Naive thymus-derived CD4-positive, alpha-beta T cell (primary cell): ENCODE measurements around the gene PLEKHB2. TPM values are rescaled to one million over a fixed set of nuclear protein-coding genes. Genes with fewer than 3 reads are reported as not detected.
"Not testable (repeated sequence)": the region's sequence is repeated elsewhere in the genome, so short reads cannot be mapped to it uniquely, and the experiment has no call there.

Source experiments
- ATAC-seq: fragments of 150-1000 bp; cut with Tn5 transposase; 2 replicates; pipeline ENCODE4 v1.10.0; 2021; ENCODE audit warnings: mild to moderate bottlenecking, moderate library complexity
- CTCF ChIA-PET: fragments of 350-600 bp; sonication (Branson Sonifier 250); formaldehyde crosslinking; loops from one replicate; lab custom pipeline; 2021; ENCODE audit warnings: antibody characterized with exemption; lab: Charles Lee
- POLR2A ChIA-PET: fragments of 350-600 bp; sonication (Branson Sonifier 250); formaldehyde crosslinking; loops from one replicate; lab custom pipeline; 2021; ENCODE audit warnings: antibody characterized with exemption, inconsistent platforms; lab: Charles Lee
- DNase-seq, 9 donors: peaks; one replicate each; pipeline versions ENCODE4 v3.0.0 to v3.0.0-alpha.2; 2020 to 2022; ENCODE audit warnings: mixed read lengths in 1 of 9
- H3K27ac ChIP-seq: one replicate; pipeline ENCODE4 v1.7.0; 2013; ENCODE audit warnings: mild to moderate bottlenecking, low read depth, low read length, moderate library complexity
- H3K27me3 ChIP-seq, 2 donors: one replicate each; pipeline ENCODE4 v1.7.0; 2013; ENCODE audit warnings: low read length in 2 of 2, mild to moderate bottlenecking in 2 of 2, moderate library complexity in 2 of 2; ENCODE audit not compliant: control insufficient read depth in 2 of 2, insufficient read depth in 2 of 2
- H3K36me3 ChIP-seq, 3 experiments: 1 replicate in 2 of 3; 2 replicates in 1 of 3; pipeline ENCODE4 v1.7.0; 2013; ENCODE audit warnings: low read length in 3 of 3, mild to moderate bottlenecking in 3 of 3, moderate library complexity in 1 of 3; ENCODE audit not compliant: insufficient read depth in 3 of 3, control insufficient read depth in 2 of 3
- H3K4me1 ChIP-seq, 2 donors: one replicate each; pipeline ENCODE4 v1.7.0; 2013; ENCODE audit warnings: low read length in 2 of 2, mild to moderate bottlenecking in 2 of 2, moderate library complexity in 1 of 2; ENCODE audit not compliant: control insufficient read depth in 2 of 2, insufficient read depth in 2 of 2
- H3K4me3 ChIP-seq: 2 replicates; pipeline ENCODE4 v1.7.0; 2013; ENCODE audit warnings: mild to moderate bottlenecking, low read length
- H3K9me3 ChIP-seq, 3 experiments: 1 replicate in 2 of 3; 2 replicates in 1 of 3; pipeline ENCODE4 v1.7.0; 2013; ENCODE audit warnings: low read length in 3 of 3; ENCODE audit not compliant: control insufficient read depth in 2 of 3
- H3K27ac Mint-ChIP-seq, 9 donors: one replicate each; pipeline ENCODE4 v1.8.0; 2020 to 2022; ENCODE audit warnings: mixed read lengths in 9 of 9, mild to moderate bottlenecking in 8 of 9, moderate library complexity in 5 of 9, inconsistent platforms in 2 of 9
- H3K27me3 Mint-ChIP-seq, 5 donors: one replicate each; pipeline ENCODE4 v1.8.0; 2021 to 2022; ENCODE audit warnings: mixed read lengths in 5 of 5, mild to moderate bottlenecking in 1 of 5
- H3K36me3 Mint-ChIP-seq, 5 donors: one replicate each; pipeline ENCODE4 v1.8.0; 2020 to 2022; ENCODE audit warnings: mixed read lengths in 5 of 5, mild to moderate bottlenecking in 3 of 5, inconsistent platforms in 1 of 5
- H3K4me1 Mint-ChIP-seq, 7 donors: one replicate each; pipeline ENCODE4 v1.8.0; 2020 to 2022; ENCODE audit warnings: mixed read lengths in 7 of 7, mild to moderate bottlenecking in 3 of 7, inconsistent platforms in 1 of 7
- H3K4me3 Mint-ChIP-seq, 10 donors: one replicate each; pipeline ENCODE4 v1.8.0; 2020 to 2022; ENCODE audit warnings: mild to moderate bottlenecking in 10 of 10, mixed read lengths in 10 of 10, moderate library complexity in 6 of 10, inconsistent platforms in 2 of 10
- H3K9me3 Mint-ChIP-seq, 11 donors: one replicate each; pipeline ENCODE4 v1.8.0; 2020 to 2022; ENCODE audit warnings: mixed read lengths in 11 of 11, mild to moderate bottlenecking in 4 of 11, inconsistent platforms in 1 of 11, moderate library complexity in 1 of 11
- intact Hi-C, 2 donors: fragments of 100-400 bp; cut with micrococcal nuclease; formaldehyde crosslinking; loops; one replicate each; pipeline ENCODE4 v1.15.1; 2023
- polyA plus RNA-seq, 2 donors: library from polyadenylated mRNA; unstranded; fragments of 300-500 nt; fragmentation: Illumina TruSeq; gene quantifications; one replicate each; pipeline ENCODE4 v1.2.3, GENCODE V29; 2021
- total RNA-seq, 6 experiments: library from RNA in 5 of 6; stranded (reverse) in 5 of 6; gene quantifications; 1 replicate in 5 of 6; 2 replicates in 1 of 6; pipeline ENCODE4 v1.2.3 and lab custom pipeline; 2021 to 2026

The PLEKHB2 gene
- total and polyA plus RNA-seq, 7 experiments from 2014 or later = 43.1 to 92.3 (median 64.4) TPM

GRCh38 chr2:131146231-131146630 lies 41.1 kb downstream of the PLEKHB2 start:
- H3K27me3 Mint-ChIP-seq = no peaks in the 10 kb centered on the region
- intact Hi-C loops = no loop called here
- ChIA-PET CTCF (interaction anchor here (0.6 kb wide), 1 partner anchor 444 kb away, joined by 3 read pairs; no protein-coding TSS in a partner anchor), POLR2A (no interaction called here)
- Histone ChIP-seq H3K4me1 (no peaks in the 10 kb centered on the region), H3K4me3 (no peak overlapping the region), H3K36me3 (peaks cover 0 to 70% (median 19%) of the 10 kb centered on the region in 3 experiments), H3K27ac (no peak overlapping the region), H3K27me3 (no peaks in the 10 kb centered on the region), H3K9me3 (no peaks in the 10 kb centered on the region)
- ATAC-seq (peak; percentile 53), DNase-seq (no peak)
- H3K27ac Mint-ChIP-seq = peak overlapping the region in 1 of 9 donors; percentile 31
- no peaks in the 10 kb centered on the region for H3K9me3 Mint-ChIP-seq
- peaks cover 0 to 3% (median 0%) of the 10 kb centered on the region in 7 donors for H3K4me1 Mint-ChIP-seq
- H3K36me3 Mint-ChIP-seq = peaks cover 4 to 24% (median 5%) of the 10 kb centered on the region in 5 donors
- no peak overlapping the region for H3K4me3 Mint-ChIP-seq

- Histone ChIP-seq H3K9me3 (no peaks in the 10 kb centered on the region), H3K27ac (no peak overlapping the region), H3K27me3 (no peaks in the 10 kb centered on the region), H3K4me1 (no peaks in the 10 kb centered on the region), H3K36me3 (peaks cover 0 to 70% (median 19%) of the 10 kb centered on the region in 3 experiments), H3K4me3 (no peak overlapping the region)
- no peak for ATAC-seq
- peaks cover 4 to 24% (median 5%) of the 10 kb centered on the region in 5 donors for H3K36me3 Mint-ChIP-seq
- DNase-seq = no peak
- H3K4me3 Mint-ChIP-seq = no peak overlapping the region
- ChIA-PET POLR2A (no interaction called here), CTCF (interaction anchor here (0.6 kb wide), 1 partner anchor 443 kb away, joined by 3 read pairs; no protein-coding TSS in a partner anchor)
- no peak overlapping the region for H3K27ac Mint-ChIP-seq
- H3K27me3 Mint-ChIP-seq = no peaks in the 10 kb centered on the region
- intact Hi-C loops = no loop called here
- no peaks in the 10 kb centered on the region for H3K9me3 Mint-ChIP-seq
- H3K4me1 Mint-ChIP-seq = peaks cover 0 to 3% (median 0%) of the 10 kb centered on the region in 7 donors
These were observed 41.6 kb downstream of the PLEKHB2 start for GRCh38 chr2:131146749-131147148.

GRCh38 chr2:131148426-131148825 lies 43.3 kb downstream of the PLEKHB2 start:
- DNase-seq (no peak), ATAC-seq (no peak)
- no peaks in the 10 kb centered on the region for H3K4me1 Mint-ChIP-seq
- H3K27me3 ChIP-seq = no peaks in the 10 kb centered on the region
- H3K27ac Mint-ChIP-seq = peak overlapping the region in 1 of 9 donors; percentile 35
- peaks cover 0 to 20% (median 4%) of the 10 kb centered on the region in 5 donors for H3K36me3 Mint-ChIP-seq
- H3K4me3 ChIP-seq = no peak overlapping the region
- intact Hi-C loops = no loop called here
- H3K27me3 Mint-ChIP-seq = no peaks in the 10 kb centered on the region
- H3K4me3 Mint-ChIP-seq = no peak overlapping the region
- H3K9me3 Mint-ChIP-seq = no peaks in the 10 kb centered on the region
- H3K36me3 ChIP-seq = peaks cover 0 to 61% (median 11%) of the 10 kb centered on the region in 3 experiments
- POLR2A ChIA-PET = interaction anchor here (1.1 kb wide), 1 partner anchor 10 kb away, joined by 3 read pairs; no protein-coding TSS in a partner anchor
- CTCF ChIA-PET = no interaction called here
- H3K9me3 ChIP-seq = no peaks in the 10 kb centered on the region
- H3K27ac ChIP-seq = no peak overlapping the region
- no peaks in the 10 kb centered on the region for H3K4me1 ChIP-seq

GRCh38 chr2:131150109-131150508 lies 45.0 kb downstream of the PLEKHB2 start:
- DNase-seq, H3K27ac ChIP-seq, ATAC-seq, CTCF ChIA-PET, H3K27me3 Mint-ChIP-seq, H3K27ac Mint-ChIP-seq, H3K9me3 Mint-ChIP-seq, H3K4me3 Mint-ChIP-seq, POLR2A ChIA-PET, H3K27me3 ChIP-seq, H3K9me3 ChIP-seq, H3K4me3 ChIP-seq, H3K4me1 ChIP-seq, H3K4me1 Mint-ChIP-seq: not testable (repeated sequence)
- H3K36me3 Mint-ChIP-seq = peaks cover 0 to 15% (median 4%) of the 10 kb centered on the region in 5 donors
- intact Hi-C loops = loop anchor here (5.0 kb wide), 2 partner anchors 262 to 353 kb away; no protein-coding TSS in a partner anchor
- peaks cover 0 to 45% (median 11%) of the 10 kb centered on the region in 3 experiments for H3K36me3 ChIP-seq

GRCh38 chr2:131151398-131151797 lies 46.3 kb downstream of the PLEKHB2 start:
- DNase-seq (no peak), ATAC-seq (no peak)
- no peaks in the 10 kb centered on the region for H3K27me3 Mint-ChIP-seq
- H3K27ac Mint-ChIP-seq = peak overlapping the region in 1 of 9 donors; percentile 22
- CTCF ChIA-PET = interaction anchor here (1.4 kb wide), 1 partner anchor 521 kb away, joined by 4 read pairs; no protein-coding TSS in a partner anchor
- peaks cover 0 to 15% (median 4%) of the 10 kb centered on the region in 5 donors for H3K36me3 Mint-ChIP-seq
- Histone ChIP-seq H3K9me3 (no peaks in the 10 kb centered on the region), H3K27ac (no peak overlapping the region), H3K4me1 (no peaks in the 10 kb centered on the region), H3K4me3 (no peak overlapping the region), H3K36me3 (peaks cover 0 to 39% (median 9%) of the 10 kb centered on the region in 3 experiments), H3K27me3 (no peaks in the 10 kb centered on the region)
- intact Hi-C loops = loop anchor here (5.0 kb wide), 2 partner anchors 261 to 354 kb away; no protein-coding TSS in a partner anchor
- H3K9me3 Mint-ChIP-seq = no peaks in the 10 kb centered on the region
- H3K4me1 Mint-ChIP-seq = peaks cover 5 to 17% (median 11%) of the 10 kb centered on the region in 7 donors
- POLR2A ChIA-PET = no interaction called here
- H3K4me3 Mint-ChIP-seq = no peak overlapping the region

- H3K4me3 Mint-ChIP-seq = no peak overlapping the region
- CTCF ChIA-PET = interaction anchor here (3.3 kb wide), 1 partner anchor 521 kb away, joined by 12 read pairs; no protein-coding TSS in a partner anchor
- H3K9me3 ChIP-seq = no peaks in the 10 kb centered on the region
- DNase-seq = no peak
- peaks cover 0 to 33% (median 6%) of the 10 kb centered on the region in 3 experiments for H3K36me3 ChIP-seq
- H3K4me1 Mint-ChIP-seq = peaks cover 5 to 18% (median 12%) of the 10 kb centered on the region in 7 donors
- H3K4me3 ChIP-seq = no peak overlapping the region
- H3K27ac Mint-ChIP-seq = peak overlapping the region in 2 of 9 donors; percentile 12 to 22
- H3K27me3 Mint-ChIP-seq = no peaks in the 10 kb centered on the region
- no peak overlapping the region for H3K27ac ChIP-seq
- no peaks in the 10 kb centered on the region for H3K9me3 Mint-ChIP-seq
- no peaks in the 10 kb centered on the region for H3K27me3 ChIP-seq
- no peaks in the 10 kb centered on the region for H3K4me1 ChIP-seq
- H3K36me3 Mint-ChIP-seq = peaks cover 0 to 15% (median 4%) of the 10 kb centered on the region in 5 donors
- ATAC-seq = no peak
- POLR2A ChIA-PET = no interaction called here
- intact Hi-C loops = loop anchor here (5.0 kb wide), 2 partner anchors 260 to 355 kb away; no protein-coding TSS in a partner anchor
These were observed 46.9 kb downstream of the PLEKHB2 start for GRCh38 chr2:131152074-131152473.
